Bronchial epithelial cell (primary cell): ENCODE results near the gene SLC13A5. TPM values are rescaled to one million over a fixed set of nuclear protein-coding genes. Genes with fewer than 3 reads are reported as not detected.

ENCODE experiments used
- DNase-seq: peaks from one replicate; pipeline ENCODE4 v3.0.0-alpha.2; 2010; ENCODE audit warnings: low read depth
- FAIRE-seq: peaks from 2 replicates; lab custom pipeline; 2011; peaks lifted over from hg19 to GRCh38; lab: Jason Lieb, UNC
- H3K27me3 ChIP-seq: 2 replicates; pipeline ENCODE4 v1.5.1; 2011; ENCODE audit warnings: low read length; ENCODE audit not compliant: control insufficient read depth, insufficient read depth
- H3K36me3 ChIP-seq: 2 replicates; pipeline ENCODE4 v1.5.1; 2011; ENCODE audit warnings: low read length; ENCODE audit not compliant: control insufficient read depth, insufficient read depth
- H3K4me3 ChIP-seq: 2 replicates; pipeline ENCODE4 v1.5.1; 2011; ENCODE audit warnings: mild to moderate bottlenecking, low read depth, low read length, control low read depth
- total RNA-seq: library from RNA; depleted of rRNA; stranded (reverse); fragments of >200 nt; gene quantifications from 2 replicates; pipeline ENCODE4 v1.2.1, GENCODE V29; 2014
- TF ChIP-seq, protein P1 (sequence below): IDR thresholded peaks from 2 replicates; pipeline ENCODE4 v1.5.1; 2011; ENCODE audit warnings: mild to moderate bottlenecking, moderate library complexity, low read length, control low read depth, inconsistent platforms; ENCODE audit not compliant: insufficient read depth, severe bottlenecking

SLC13A5 gene
- total RNA-seq, 1 donor from 2014 or later: 0.53 TPM

DNA sequence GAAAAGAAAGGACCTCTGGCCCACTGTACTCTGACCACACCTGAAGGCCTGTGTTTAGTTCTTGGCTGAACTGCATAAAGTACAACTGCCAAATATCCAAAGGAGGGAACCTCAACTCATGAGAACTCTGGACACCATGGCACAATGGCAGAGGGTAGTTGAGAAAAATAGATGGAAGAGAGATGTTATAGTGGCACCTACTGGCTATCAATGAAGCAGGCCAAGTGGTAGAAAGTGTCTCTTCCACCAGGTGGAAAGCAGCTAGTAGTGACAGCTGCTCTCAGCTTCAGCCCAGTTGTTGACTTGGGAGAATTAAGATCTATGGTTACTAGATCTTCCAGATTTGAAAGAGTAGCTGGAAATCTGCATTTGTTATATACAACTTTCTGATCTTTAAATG, 65.0 kb downstream of the SLC13A5 start:
- Histone ChIP-seq H3K4me3 (no peak overlapping the region), H3K36me3 (no peaks in the 10 kb centered on the region), H3K27me3 (no peaks in the 10 kb centered on the region)
- peak; percentile 37 for DNase-seq
- TF ChIP-seq, protein P1, sequence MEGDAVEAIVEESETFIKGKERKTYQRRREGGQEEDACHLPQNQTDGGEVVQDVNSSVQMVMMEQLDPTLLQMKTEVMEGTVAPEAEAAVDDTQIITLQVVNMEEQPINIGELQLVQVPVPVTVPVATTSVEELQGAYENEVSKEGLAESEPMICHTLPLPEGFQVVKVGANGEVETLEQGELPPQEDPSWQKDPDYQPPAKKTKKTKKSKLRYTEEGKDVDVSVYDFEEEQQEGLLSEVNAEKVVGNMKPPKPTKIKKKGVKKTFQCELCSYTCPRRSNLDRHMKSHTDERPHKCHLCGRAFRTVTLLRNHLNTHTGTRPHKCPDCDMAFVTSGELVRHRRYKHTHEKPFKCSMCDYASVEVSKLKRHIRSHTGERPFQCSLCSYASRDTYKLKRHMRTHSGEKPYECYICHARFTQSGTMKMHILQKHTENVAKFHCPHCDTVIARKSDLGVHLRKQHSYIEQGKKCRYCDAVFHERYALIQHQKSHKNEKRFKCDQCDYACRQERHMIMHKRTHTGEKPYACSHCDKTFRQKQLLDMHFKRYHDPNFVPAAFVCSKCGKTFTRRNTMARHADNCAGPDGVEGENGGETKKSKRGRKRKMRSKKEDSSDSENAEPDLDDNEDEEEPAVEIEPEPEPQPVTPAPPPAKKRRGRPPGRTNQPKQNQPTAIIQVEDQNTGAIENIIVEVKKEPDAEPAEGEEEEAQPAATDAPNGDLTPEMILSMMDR: peak; percentile 66
- FAIRE-seq: peak; percentile 76

DNA sequence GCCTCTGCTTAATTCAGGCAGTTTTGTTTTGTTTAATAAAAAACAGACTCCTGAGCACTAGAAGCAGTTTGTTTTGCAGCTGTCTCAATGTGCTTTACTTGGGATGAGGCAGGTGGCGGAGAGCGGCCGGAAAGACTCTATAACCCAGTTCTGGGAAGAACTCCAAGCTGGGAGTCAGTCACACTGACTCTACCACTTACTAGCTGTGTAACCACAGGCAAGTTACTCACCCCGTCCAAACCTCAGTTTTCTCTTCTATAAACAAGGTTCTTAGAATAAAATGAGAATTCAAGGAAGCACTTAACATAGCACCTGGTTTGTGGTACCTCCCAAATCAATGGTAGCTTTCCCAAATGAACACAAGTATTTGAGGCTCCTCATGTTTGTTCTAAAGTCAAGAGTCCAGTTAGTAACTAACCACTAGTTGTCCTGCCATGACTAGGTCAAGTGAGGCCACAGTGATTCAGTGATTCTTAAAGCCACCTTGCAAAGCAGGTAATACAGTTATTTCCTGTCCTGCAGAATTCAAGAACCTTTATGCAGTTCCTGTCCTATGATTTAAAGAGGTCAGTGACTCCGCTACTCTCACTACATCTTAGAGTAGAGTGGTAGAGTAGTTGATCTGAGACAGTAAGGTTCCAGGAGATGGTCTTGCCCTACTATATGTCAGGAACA, 69.6 kb downstream of the SLC13A5 start:
- TF ChIP-seq, protein P1: no peak
- DNase-seq (peak; percentile 83), FAIRE-seq (no peak)
- Histone ChIP-seq H3K4me3 (no peak overlapping the region), H3K27me3 (no peaks in the 10 kb centered on the region), H3K36me3 (peaks cover 1% of the 10 kb centered on the region)

DNA sequence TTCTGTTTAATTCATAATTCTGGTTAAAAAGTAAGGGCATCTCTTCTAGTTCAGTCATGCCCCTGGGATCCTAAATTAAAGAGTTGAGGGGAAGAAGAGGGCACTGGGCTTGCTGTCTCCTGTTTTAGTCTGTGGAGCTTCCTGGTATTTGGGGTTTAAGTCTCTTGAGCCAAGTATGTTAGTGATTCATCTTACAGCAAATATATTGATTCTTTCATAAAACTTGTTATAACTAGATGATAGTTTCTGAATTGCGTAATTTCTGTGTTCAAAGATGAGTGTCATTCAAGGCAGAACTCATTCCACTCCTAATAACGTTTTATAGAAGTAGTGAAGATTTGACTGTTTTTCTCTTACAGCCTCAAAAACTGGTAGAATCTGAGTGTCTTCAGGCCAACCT, 70.6 kb downstream of the SLC13A5 start:
- Histone ChIP-seq H3K4me3 (peak overlapping the region; percentile 89), H3K36me3 (peaks cover 1% of the 10 kb centered on the region), H3K27me3 (no peaks in the 10 kb centered on the region)
- TF ChIP-seq, protein P1: no peak
- peak; percentile 97 for DNase-seq
- peak; percentile 32 for FAIRE-seq

DNA sequence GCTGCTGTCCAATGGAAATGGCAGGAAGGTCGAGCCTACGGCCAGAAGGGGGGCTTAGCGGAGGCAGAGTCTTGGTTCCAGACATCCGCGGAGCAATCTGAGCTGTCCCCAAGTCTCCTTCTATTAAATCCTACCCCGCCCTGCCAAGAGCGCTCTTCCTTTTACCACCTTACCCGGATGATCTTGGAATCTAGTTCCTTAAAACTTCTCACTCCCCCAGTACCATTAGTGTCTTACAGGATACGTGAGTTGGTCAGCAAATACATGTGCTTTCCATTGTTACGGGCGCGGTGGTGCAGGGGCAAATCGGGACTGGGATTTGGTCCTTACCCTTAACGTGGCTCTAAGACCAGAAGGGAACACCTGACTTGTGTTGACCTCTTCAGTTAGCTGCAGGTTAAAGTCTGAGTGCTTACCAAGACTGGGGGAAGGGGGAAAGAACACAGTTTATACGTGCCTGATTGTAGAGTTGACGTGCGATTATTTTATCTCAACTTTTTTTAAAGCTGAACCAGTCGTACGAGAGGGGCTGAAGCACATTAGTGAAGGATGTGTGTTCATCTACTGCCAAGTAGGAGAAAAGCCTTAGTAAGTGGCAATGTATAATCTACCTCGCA, 71.8 kb downstream of the SLC13A5 start:
- no peak for FAIRE-seq
- Histone ChIP-seq H3K36me3 (peaks cover 1% of the 10 kb centered on the region), H3K4me3 (peak overlapping the region; percentile 89), H3K27me3 (no peaks in the 10 kb centered on the region)
- TF ChIP-seq, protein P1: no peak
- peak; percentile 31 for DNase-seq

DNA sequence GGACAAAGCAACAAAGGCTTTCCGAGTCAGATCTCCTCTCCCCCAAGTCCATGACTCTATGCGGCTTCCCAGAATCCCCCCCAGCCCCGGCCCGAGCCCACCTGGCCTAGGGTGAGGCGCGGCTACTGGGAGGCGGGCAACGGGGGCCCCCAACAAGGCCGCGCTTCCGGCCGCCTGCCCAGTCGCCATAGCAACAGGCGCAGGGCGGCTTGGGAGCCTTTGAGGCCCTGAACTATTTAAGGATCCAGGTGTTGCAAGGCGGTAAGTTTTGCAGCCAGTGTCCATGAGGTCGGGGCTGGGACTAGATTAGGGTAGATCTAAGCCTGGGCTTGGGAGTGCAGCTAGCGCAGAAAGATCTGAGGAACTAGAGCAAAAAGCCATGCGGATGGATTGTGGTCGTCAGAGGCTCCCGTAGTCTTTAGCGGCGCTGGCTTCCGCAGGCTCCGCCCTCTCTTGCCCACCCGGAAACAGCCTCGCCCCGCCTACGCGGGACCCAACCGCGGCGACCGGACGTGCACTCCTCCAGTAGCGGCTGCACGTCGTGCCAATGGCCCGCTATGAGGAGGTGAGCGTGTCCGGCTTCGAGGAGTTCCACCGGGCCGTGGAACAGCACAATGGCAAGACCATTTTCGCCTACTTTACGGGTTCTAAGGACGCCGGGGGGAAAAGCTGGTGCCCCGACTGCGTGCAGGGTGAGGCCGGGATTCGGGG, 72.5 kb downstream of the SLC13A5 start, which contains the start of the genes KIAA0753 and TXNDC17:
Gene KIAA0753 (minus strand): TSS at position 176 of the 711 bp plus-strand sequence. CDS start 5,608 bp downstream, outside the sequence.
Gene TXNDC17 (plus strand): TSS at position 525 of the 711 bp plus-strand sequence. CDS start 23 bp downstream, at position 548.
- H3K4me3 ChIP-seq: peak within 1 kb of the TSS; percentile 89
- FAIRE-seq (no peak), DNase-seq (peak; percentile 83)
- TF ChIP-seq, protein P1: no peak
- H3K27me3 ChIP-seq: no peaks in the 10 kb centered on the region
- peaks cover 1% of the 10 kb centered on the region for H3K36me3 ChIP-seq
